Dendritic cell treated with granulocyte-macrophage colony-stimulating factor and Interleukin-4, amounts not matched to agents 40 ng/mL and 50 ng/mL, for 4 days (primary cell): ENCODE measurements around the gene GCHFR.

Experiments used
- H3K27ac Mint-ChIP-seq: one replicate; pipeline ENCODE4 v1.8.0; 2022; ENCODE audit warnings: mild to moderate bottlenecking, mixed read lengths
- H3K27me3 Mint-ChIP-seq: one replicate; pipeline ENCODE4 v1.8.0; 2022; ENCODE audit warnings: mild to moderate bottlenecking, mixed read lengths
- H3K36me3 Mint-ChIP-seq: one replicate; pipeline ENCODE4 v1.8.0; 2022; ENCODE audit warnings: low read depth, mixed read lengths
- H3K4me1 Mint-ChIP-seq: one replicate; pipeline ENCODE4 v1.8.0; 2022; ENCODE audit warnings: low read depth, mixed read lengths
- H3K4me3 Mint-ChIP-seq: one replicate; pipeline ENCODE4 v1.8.0; 2022; ENCODE audit warnings: mild to moderate bottlenecking, moderate library complexity, mixed read lengths
- H3K9me3 Mint-ChIP-seq: one replicate; pipeline ENCODE4 v1.8.0; 2022; ENCODE audit warnings: mixed read lengths
- intact Hi-C: fragments of 100-400 bp; cut with micrococcal nuclease; formaldehyde crosslinking; loops from one replicate; pipeline ENCODE4 v1.15.0; 2022

The GCHFR gene

GRCh38 chr15:40763801-40764628 is at the start of gene GCHFR:
TSS of gene GCHFR (plus strand) at chr15:40764068. CDS start at chr15:40764181, 113 bp downstream.
- Mint-ChIP-seq H3K36me3 (peaks cover 28% of the 10 kb centered on the region), H3K27ac (peak within 1 kb of the TSS; percentile 80), H3K9me3 (no peaks in the 10 kb centered on the region), H3K4me1 (peaks cover 41% of the 10 kb centered on the region), H3K4me3 (peak within 1 kb of the TSS; percentile 77), H3K27me3 (peaks cover 2% of the 10 kb centered on the region)
- intact Hi-C loops = loop anchor here (1.0 to 10.0 kb wide), 2 partner anchors 9 to 199 kb away; partner anchors contain the start of genes CCDC32, RMDN3 and RPUSD2

- intact Hi-C loops = no loop called here
- Mint-ChIP-seq H3K4me3 (no peak overlapping the region), H3K27me3 (no peaks in the 10 kb centered on the region), H3K4me1 (no peaks in the 10 kb centered on the region), H3K27ac (no peak overlapping the region), H3K9me3 (no peaks in the 10 kb centered on the region), H3K36me3 (peaks cover 6% of the 10 kb centered on the region)
Observed at GRCh38 chr15:40714144-40714543, 49.7 kb upstream of the GCHFR start.

DNA sequence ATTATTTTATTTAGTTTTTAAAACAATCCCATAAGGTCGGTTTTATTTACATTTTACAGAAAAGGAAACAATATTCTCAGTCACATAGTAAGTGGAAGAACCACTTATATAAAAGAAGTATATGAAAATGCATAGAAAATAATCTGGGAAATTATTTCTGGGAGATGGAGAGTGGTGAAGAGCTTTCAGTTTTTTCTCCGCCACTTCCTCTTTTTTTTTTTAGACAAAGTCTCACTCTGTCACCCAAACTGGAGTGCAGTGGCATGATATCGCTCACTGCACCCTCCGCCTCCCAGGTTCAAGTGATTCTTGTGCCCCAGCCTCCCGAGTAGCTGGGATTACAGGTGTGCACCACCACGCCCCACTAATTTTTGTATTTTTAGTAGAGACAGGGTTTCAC is 47.7 kb upstream of the GCHFR start:
- intact Hi-C loops = no loop called here
- no peaks in the 10 kb centered on the region for H3K27me3 Mint-ChIP-seq
- H3K9me3 Mint-ChIP-seq = no peaks in the 10 kb centered on the region
- no peaks in the 10 kb centered on the region for H3K36me3 Mint-ChIP-seq
- no peaks in the 10 kb centered on the region for H3K4me1 Mint-ChIP-seq
- H3K4me3 Mint-ChIP-seq = no peak overlapping the region
- no peak overlapping the region for H3K27ac Mint-ChIP-seq

GRCh38 chr15:40721701-40722100 is 42.2 kb upstream of the GCHFR start:
- Mint-ChIP-seq H3K27me3 (no peaks in the 10 kb centered on the region), H3K36me3 (no peaks in the 10 kb centered on the region), H3K4me1 (no peaks in the 10 kb centered on the region), H3K4me3 (no peak overlapping the region), H3K9me3 (no peaks in the 10 kb centered on the region), H3K27ac (no peak overlapping the region)
- intact Hi-C loops = no loop called here

GRCh38 chr15:40722354-40722753 is 41.5 kb upstream of the GCHFR start:
- no peak overlapping the region for H3K27ac Mint-ChIP-seq
- H3K4me1 Mint-ChIP-seq = no peaks in the 10 kb centered on the region
- no peaks in the 10 kb centered on the region for H3K9me3 Mint-ChIP-seq
- intact Hi-C loops = no loop called here
- no peaks in the 10 kb centered on the region for H3K36me3 Mint-ChIP-seq
- H3K27me3 Mint-ChIP-seq = no peaks in the 10 kb centered on the region
- H3K4me3 Mint-ChIP-seq = no peak overlapping the region

GRCh38 chr15:40722934-40723333 is 40.9 kb upstream of the GCHFR start:
- H3K4me1 Mint-ChIP-seq = no peaks in the 10 kb centered on the region
- intact Hi-C loops = no loop called here
- H3K27me3 Mint-ChIP-seq = no peaks in the 10 kb centered on the region
- H3K36me3 Mint-ChIP-seq = no peaks in the 10 kb centered on the region
- H3K9me3 Mint-ChIP-seq = no peaks in the 10 kb centered on the region
- no peak overlapping the region for H3K27ac Mint-ChIP-seq
- H3K4me3 Mint-ChIP-seq = no peak overlapping the region

DNA sequence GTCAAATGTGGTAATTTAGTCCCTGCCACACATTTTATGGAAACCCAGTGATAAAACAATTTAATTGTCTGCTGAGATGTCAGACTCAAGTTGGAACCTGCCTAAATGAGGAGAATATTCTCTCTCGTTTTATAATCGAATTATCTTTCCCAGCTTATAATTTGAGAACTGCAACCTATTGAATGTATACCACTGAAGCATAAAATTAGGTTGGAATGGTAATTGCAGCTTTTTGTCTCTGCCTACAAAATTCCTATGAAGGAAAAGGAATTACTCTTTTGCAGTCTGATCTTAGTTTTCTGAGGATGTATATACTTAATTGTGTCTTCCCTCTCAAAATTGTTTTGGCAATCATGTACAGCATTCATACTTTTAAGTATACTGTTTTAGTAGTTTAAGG is 39.9 kb upstream of the GCHFR start:
- no peaks in the 10 kb centered on the region for H3K4me1 Mint-ChIP-seq
- intact Hi-C loops = no loop called here
- H3K4me3 Mint-ChIP-seq = no peak overlapping the region
- no peak overlapping the region for H3K27ac Mint-ChIP-seq
- no peaks in the 10 kb centered on the region for H3K36me3 Mint-ChIP-seq
- H3K9me3 Mint-ChIP-seq = no peaks in the 10 kb centered on the region
- no peaks in the 10 kb centered on the region for H3K27me3 Mint-ChIP-seq

- no peak overlapping the region for H3K27ac Mint-ChIP-seq
- H3K4me1 Mint-ChIP-seq = no peaks in the 10 kb centered on the region
- intact Hi-C loops = no loop called here
- H3K9me3 Mint-ChIP-seq = no peaks in the 10 kb centered on the region
- no peak overlapping the region for H3K4me3 Mint-ChIP-seq
- H3K36me3 Mint-ChIP-seq = peaks cover 48% of the 10 kb centered on the region
- no peaks in the 10 kb centered on the region for H3K27me3 Mint-ChIP-seq
Observed at GRCh38 chr15:40731034-40731433, 32.8 kb upstream of the GCHFR start.

- Mint-ChIP-seq H3K9me3 (no peaks in the 10 kb centered on the region), H3K27ac (no peak overlapping the region), H3K27me3 (no peaks in the 10 kb centered on the region), H3K4me1 (no peaks in the 10 kb centered on the region), H3K4me3 (no peak overlapping the region), H3K36me3 (peaks cover 93% of the 10 kb centered on the region)
- intact Hi-C loops = no loop called here
Observed at GRCh38 chr15:40736575-40736974, 27.3 kb upstream of the GCHFR start.

- intact Hi-C loops = no loop called here
- Mint-ChIP-seq H3K27ac (no peak overlapping the region), H3K4me3 (no peak overlapping the region), H3K36me3 (peaks cover 94% of the 10 kb centered on the region), H3K9me3 (no peaks in the 10 kb centered on the region), H3K27me3 (no peaks in the 10 kb centered on the region), H3K4me1 (no peaks in the 10 kb centered on the region)
Observed at GRCh38 chr15:40737048-40737447, 26.8 kb upstream of the GCHFR start.

DNA sequence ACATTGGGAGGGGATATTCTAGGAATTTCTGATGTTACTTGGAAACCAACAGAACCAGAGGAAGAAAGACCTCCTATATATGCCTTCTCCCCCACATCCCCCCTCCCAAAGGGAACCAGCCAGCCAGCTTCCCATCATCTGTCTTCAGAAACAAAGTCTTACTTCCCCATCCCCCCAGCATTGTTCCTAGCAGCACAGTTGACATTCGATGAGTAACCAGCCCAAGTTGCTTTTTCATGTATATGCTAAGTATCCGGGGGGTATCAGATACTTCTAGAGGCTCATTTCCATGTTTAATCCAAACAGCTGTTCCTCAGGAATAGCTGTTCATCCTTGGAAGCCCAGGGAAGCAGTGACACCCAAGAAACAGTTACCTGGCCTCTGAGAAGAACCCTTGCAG is 24.8 kb upstream of the GCHFR start:
- Mint-ChIP-seq H3K27ac (no peak overlapping the region), H3K27me3 (no peaks in the 10 kb centered on the region), H3K4me3 (no peak overlapping the region), H3K36me3 (peaks cover 99% of the 10 kb centered on the region), H3K9me3 (no peaks in the 10 kb centered on the region), H3K4me1 (peaks cover 2% of the 10 kb centered on the region)
- intact Hi-C loops = no loop called here

DNA sequence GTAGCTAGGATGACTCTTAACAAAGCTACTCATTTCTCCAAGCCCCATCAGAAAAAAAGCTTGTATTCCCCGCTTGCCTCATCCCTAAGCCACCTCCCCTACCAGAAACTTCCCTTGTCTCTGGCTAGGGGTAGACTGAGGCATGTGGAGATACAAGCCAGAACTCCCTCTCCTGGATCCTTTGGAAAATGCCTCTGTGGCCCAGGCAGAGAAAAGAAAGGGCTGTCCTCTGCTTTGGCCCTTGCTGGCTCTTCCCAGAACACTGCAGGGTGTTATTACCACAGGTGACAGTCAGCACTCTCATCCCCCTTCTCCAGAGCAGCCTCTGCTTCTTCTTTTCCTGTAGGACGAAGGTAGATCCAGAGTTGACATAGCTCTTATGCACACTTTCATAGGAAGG is 24.0 kb upstream of the GCHFR start:
- Mint-ChIP-seq H3K27ac (no peak overlapping the region), H3K36me3 (peaks cover 99% of the 10 kb centered on the region), H3K9me3 (no peaks in the 10 kb centered on the region), H3K4me1 (peaks cover 5% of the 10 kb centered on the region), H3K27me3 (no peaks in the 10 kb centered on the region), H3K4me3 (no peak overlapping the region)
- intact Hi-C loops = loop anchor here (10.0 kb wide), 1 partner anchor 275 kb away; no protein-coding TSS in a partner anchor

DNA sequence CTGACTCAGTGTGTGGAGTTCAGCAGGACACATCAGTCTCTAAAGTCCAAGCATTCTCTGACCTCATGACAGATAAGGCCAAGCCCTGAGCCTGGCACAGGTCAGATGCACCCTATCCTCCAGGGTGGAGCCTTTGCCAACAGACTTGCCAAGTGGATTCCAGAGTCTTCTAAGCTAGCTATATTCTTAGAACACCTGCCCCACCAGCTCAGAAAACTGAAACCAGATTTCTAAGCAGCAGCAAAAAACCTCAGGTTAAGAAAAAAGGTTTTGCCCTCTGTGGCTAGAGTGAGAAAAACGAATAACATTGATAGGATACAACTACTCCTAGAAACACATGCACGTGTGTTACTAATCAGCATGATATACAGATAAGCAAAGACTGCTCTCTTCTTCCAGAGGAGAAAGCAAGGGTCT is 20.4 kb upstream of the GCHFR start:
- H3K27ac Mint-ChIP-seq = no peak overlapping the region
- peaks cover 23% of the 10 kb centered on the region for H3K4me1 Mint-ChIP-seq
- H3K36me3 Mint-ChIP-seq = peaks cover 84% of the 10 kb centered on the region
- no peaks in the 10 kb centered on the region for H3K9me3 Mint-ChIP-seq
- H3K27me3 Mint-ChIP-seq = no peaks in the 10 kb centered on the region
- intact Hi-C loops = loop anchor here (10.0 kb wide), 1 partner anchor 271 kb away; no protein-coding TSS in a partner anchor
- H3K4me3 Mint-ChIP-seq = no peak overlapping the region

GRCh38 chr15:40743921-40744814 is 19.7 kb upstream of the GCHFR start:
- H3K27ac Mint-ChIP-seq = no peak overlapping the region

More at GRCh38 chr15:40743921-40744814, 19.7 kb upstream of the GCHFR start:
- intact Hi-C loops = loop anchor here (10.0 kb wide), 1 partner anchor 271 kb away; no protein-coding TSS in a partner anchor
- peaks cover 23% of the 10 kb centered on the region for H3K4me1 Mint-ChIP-seq
- peaks cover 84% of the 10 kb centered on the region for H3K36me3 Mint-ChIP-seq
- H3K4me3 Mint-ChIP-seq = no peak overlapping the region
- no peaks in the 10 kb centered on the region for H3K27me3 Mint-ChIP-seq
- no peaks in the 10 kb centered on the region for H3K9me3 Mint-ChIP-seq
